Hematopoietic multipotent progenitor cell treated with erythropoietin and hydrocortisone succinate and interleukin-3 and kit ligand, for 8 days (in vitro differentiated cells): Measurements from ENCODE around the gene ATXN7L1.

Experiments used
- DNase-seq: peaks from one replicate; pipeline ENCODE4 v3.0.0-alpha.2; 2015

The ATXN7L1 gene

GRCh38 chr7:105876091-105876963 is at the start of gene ATXN7L1:
TSS of gene ATXN7L1 (minus strand) at chr7:105876599. CDS start at chr7:105876558, 41 bp downstream.
- peak; percentile 96 for DNase-seq

- DNase-seq: no peak
These were observed 49.7 kb upstream of the ATXN7L1 start for GRCh38 chr7:105926131-105926530.

GRCh38 chr7:105924945-105925344 is 48.5 kb upstream of the ATXN7L1 start:
- DNase-seq: no peak

GRCh38 chr7:105920766-105921165 is 44.4 kb upstream of the ATXN7L1 start:
- DNase-seq: no peak

- DNase-seq: no peak
These were observed 41.3 kb upstream of the ATXN7L1 start for GRCh38 chr7:105917659-105918058.

- DNase-seq: no peak
These were observed 40.2 kb upstream of the ATXN7L1 start for GRCh38 chr7:105916603-105917002.

GRCh38 chr7:105913947-105914346 is 37.5 kb upstream of the ATXN7L1 start:
- no peak for DNase-seq

GRCh38 chr7:105911961-105912575 is 35.7 kb upstream of the ATXN7L1 start:
- no peak for DNase-seq

GRCh38 chr7:105910172-105910571 is 33.8 kb upstream of the ATXN7L1 start:
- no peak for DNase-seq

- DNase-seq: no peak
These were observed 33.3 kb upstream of the ATXN7L1 start for GRCh38 chr7:105909742-105910141.

- no peak for DNase-seq
These were observed 30.9 kb upstream of the ATXN7L1 start for GRCh38 chr7:105907129-105907846.

GRCh38 chr7:105906695-105907094 is 30.3 kb upstream of the ATXN7L1 start:
- no peak for DNase-seq

GRCh38 chr7:105905910-105906568 is 29.6 kb upstream of the ATXN7L1 start:
- no peak for DNase-seq

- DNase-seq: no peak
These were observed 29.0 kb upstream of the ATXN7L1 start for GRCh38 chr7:105905209-105905909.

- DNase-seq: no peak
These were observed 27.7 kb upstream of the ATXN7L1 start for GRCh38 chr7:105904064-105904463.

- no peak for DNase-seq
These were observed 26.0 kb upstream of the ATXN7L1 start for GRCh38 chr7:105902325-105902911.

- DNase-seq: no peak
These were observed 21.6 kb upstream of the ATXN7L1 start for GRCh38 chr7:105897999-105898398.

GRCh38 chr7:105896407-105896911 is 20.1 kb upstream of the ATXN7L1 start:
- no peak for DNase-seq

GRCh38 chr7:105894131-105894530 is 17.7 kb upstream of the ATXN7L1 start:
- DNase-seq: no peak

GRCh38 chr7:105892387-105892786 is 16.0 kb upstream of the ATXN7L1 start:
- DNase-seq: no peak

GRCh38 chr7:105890290-105890997 is 14.0 kb upstream of the ATXN7L1 start:
- DNase-seq: no peak
